ENCODE measurements around the gene SYNE1.

Gene SYNE1

GRCh38 chr6:152572338-152573088, 64.6 kb downstream of the SYNE1 start:
- peak overlapping the region; percentile 80 for H3K18ac ChIP-seq (ENCODE audit: low read length)
- H4K5ac ChIP-seq (ENCODE audit: low read length), result no peak overlapping the region
- no peaks in the 10 kb centered on the region for H3K79me2 ChIP-seq (ENCODE audit: control insufficient read depth, insufficient read depth, low read length)
- H2AK5ac ChIP-seq (ENCODE audit: low read length), result no peak overlapping the region
- no peak overlapping the region for H3K4ac ChIP-seq (ENCODE audit: low read depth, low read length)
- no peak overlapping the region for H3K23ac ChIP-seq (ENCODE audit: low read length)
- no peak overlapping the region for H3K9ac ChIP-seq (ENCODE audit: low read length)
- H2BK5ac ChIP-seq (ENCODE audit: low read length), result no peak overlapping the region
- H3K4me1 ChIP-seq (ENCODE audit: control insufficient read depth, low read depth, low read length), result peaks cover 7% of the 10 kb centered on the region
- no peak overlapping the region for H2BK15ac ChIP-seq (replicated peaks; ENCODE audit: low read depth)
- H3K56ac ChIP-seq (ENCODE audit: low read length), result no peak overlapping the region
- no peaks in the 10 kb centered on the region for H3K79me1 ChIP-seq (ENCODE audit: low read length)
- H3K27ac ChIP-seq (ENCODE audit: low read depth, low read length), result peak overlapping the region; percentile 65
- no peak overlapping the region for H4K8ac ChIP-seq (ENCODE audit: low read depth, low read length)
- no peak overlapping the region for H3K4me3 ChIP-seq (ENCODE audit: low read length)
- peak; percentile 85 for DNase-seq
- no CpG with 5 or more reads among the region's 7 CpGs for WGBS (ENCODE audit: extremely low coverage, insufficient coverage, low lambda C conversion rate)
- H2BK120ac ChIP-seq (ENCODE audit: low read depth, low read length), result no peak overlapping the region
- H3K4me2 ChIP-seq (ENCODE audit: low read length), result no peak overlapping the region
- H3K36me3 ChIP-seq (ENCODE audit: control insufficient read depth, insufficient read depth, low read length), result no peaks in the 10 kb centered on the region
- H3K27me3 ChIP-seq (ENCODE audit: insufficient read depth, low read length, poor library complexity), result no peaks in the 10 kb centered on the region

GRCh38 chr6:152571943-152572337, 65.2 kb downstream of the SYNE1 start:
- WGBS (ENCODE audit: extremely low coverage, insufficient coverage, low lambda C conversion rate), result no CpG with 5 or more reads among the region's 2 CpGs
- H3K27me3 ChIP-seq (ENCODE audit: insufficient read depth, low read length, poor library complexity), result no peaks in the 10 kb centered on the region
- no peak overlapping the region for H3K4ac ChIP-seq (ENCODE audit: low read depth, low read length)
- no peak overlapping the region for H3K18ac ChIP-seq (ENCODE audit: low read length)
- H3K56ac ChIP-seq (ENCODE audit: low read length), result no peak overlapping the region
- no peak overlapping the region for H2BK5ac ChIP-seq (ENCODE audit: low read length)
- no peak overlapping the region for H4K8ac ChIP-seq (ENCODE audit: low read depth, low read length)
- H3K4me2 ChIP-seq (ENCODE audit: low read length), result no peak overlapping the region
- H3K27ac ChIP-seq (ENCODE audit: low read depth, low read length), result no peak overlapping the region
- H2AK5ac ChIP-seq (ENCODE audit: low read length), result no peak overlapping the region
- DNase-seq, result no peak
- H3K79me1 ChIP-seq (ENCODE audit: low read length), result no peaks in the 10 kb centered on the region
- no peak overlapping the region for H3K4me3 ChIP-seq (ENCODE audit: low read length)
- H2BK15ac ChIP-seq (replicated peaks; ENCODE audit: low read depth), result no peak overlapping the region
- no peaks in the 10 kb centered on the region for H3K36me3 ChIP-seq (ENCODE audit: control insufficient read depth, insufficient read depth, low read length)
- no peak overlapping the region for H3K23ac ChIP-seq (ENCODE audit: low read length)
- no peak overlapping the region for H3K9ac ChIP-seq (ENCODE audit: low read length)
- H3K79me2 ChIP-seq (ENCODE audit: control insufficient read depth, insufficient read depth, low read length), result no peaks in the 10 kb centered on the region
- no peak overlapping the region for H2BK120ac ChIP-seq (ENCODE audit: low read depth, low read length)
- H3K4me1 ChIP-seq (ENCODE audit: control insufficient read depth, low read depth, low read length), result peaks cover 7% of the 10 kb centered on the region
- H4K5ac ChIP-seq (ENCODE audit: low read length), result no peak overlapping the region

- Histone ChIP-seq H4K5ac (ENCODE audit: low read length) (no peak overlapping the region), H2BK120ac (ENCODE audit: low read depth, low read length) (no peak overlapping the region), H2AK5ac (ENCODE audit: low read length) (no peak overlapping the region), H3K4ac (ENCODE audit: low read depth, low read length) (no peak overlapping the region), H3K36me3 (ENCODE audit: control insufficient read depth, insufficient read depth, low read length) (no peaks in the 10 kb centered on the region), H3K4me2 (ENCODE audit: low read length) (no peak overlapping the region), H3K18ac (ENCODE audit: low read length) (no peak overlapping the region), H3K4me3 (ENCODE audit: low read length) (no peak overlapping the region), H3K79me2 (ENCODE audit: control insufficient read depth, insufficient read depth, low read length) (no peaks in the 10 kb centered on the region), H3K27me3 (ENCODE audit: insufficient read depth, low read length, poor library complexity) (no peaks in the 10 kb centered on the region), H2BK15ac (replicated peaks; ENCODE audit: low read depth) (no peak overlapping the region), H4K8ac (ENCODE audit: low read depth, low read length) (no peak overlapping the region), H3K27ac (ENCODE audit: low read depth, low read length) (no peak overlapping the region), H3K23ac (ENCODE audit: low read length) (no peak overlapping the region), H3K4me1 (ENCODE audit: control insufficient read depth, low read depth, low read length) (peaks cover 7% of the 10 kb centered on the region), H3K9ac (ENCODE audit: low read length) (no peak overlapping the region), H2BK5ac (ENCODE audit: low read length) (no peak overlapping the region), H3K56ac (ENCODE audit: low read length) (no peak overlapping the region), H3K79me1 (ENCODE audit: low read length) (no peaks in the 10 kb centered on the region)
- WGBS (ENCODE audit: extremely low coverage, insufficient coverage, low lambda C conversion rate), result no CpG with 5 or more reads among the region's 1 CpG
- no peak for DNase-seq
These were observed 66.1 kb downstream of the SYNE1 start for GRCh38 chr6:152571089-152571488.

- H3K79me1 ChIP-seq (ENCODE audit: low read length), result no peaks in the 10 kb centered on the region
- H3K9ac ChIP-seq (ENCODE audit: low read length), result no peak overlapping the region
- H3K79me2 ChIP-seq (ENCODE audit: control insufficient read depth, insufficient read depth, low read length), result no peaks in the 10 kb centered on the region
- no peak overlapping the region for H3K27ac ChIP-seq (ENCODE audit: low read depth, low read length)
- H3K4me3 ChIP-seq (ENCODE audit: low read length), result no peak overlapping the region
- no peak overlapping the region for H3K23ac ChIP-seq (ENCODE audit: low read length)
- no peak overlapping the region for H3K18ac ChIP-seq (ENCODE audit: low read length)
- no peak overlapping the region for H3K4me2 ChIP-seq (ENCODE audit: low read length)
- H3K27me3 ChIP-seq (ENCODE audit: insufficient read depth, low read length, poor library complexity), result no peaks in the 10 kb centered on the region
- WGBS (ENCODE audit: extremely low coverage, insufficient coverage, low lambda C conversion rate), result no CpG with 5 or more reads among the region's 7 CpGs
- no peak overlapping the region for H4K5ac ChIP-seq (ENCODE audit: low read length)
- no peaks in the 10 kb centered on the region for H3K36me3 ChIP-seq (ENCODE audit: control insufficient read depth, insufficient read depth, low read length)
- H2BK120ac ChIP-seq (ENCODE audit: low read depth, low read length), result no peak overlapping the region
- H3K4me1 ChIP-seq (ENCODE audit: control insufficient read depth, low read depth, low read length), result no peaks in the 10 kb centered on the region
- H2BK15ac ChIP-seq (replicated peaks; ENCODE audit: low read depth), result no peak overlapping the region
- no peak overlapping the region for H2BK5ac ChIP-seq (ENCODE audit: low read length)
- no peak overlapping the region for H2AK5ac ChIP-seq (ENCODE audit: low read length)
- H4K8ac ChIP-seq (ENCODE audit: low read depth, low read length), result no peak overlapping the region
- no peak overlapping the region for H3K56ac ChIP-seq (ENCODE audit: low read length)
- no peak for DNase-seq
- H3K4ac ChIP-seq (ENCODE audit: low read depth, low read length), result no peak overlapping the region
These were observed 70.9 kb downstream of the SYNE1 start for GRCh38 chr6:152566103-152566875.

GRCh38 chr6:152563177-152563576, 74.0 kb downstream of the SYNE1 start:
- H3K4me3 ChIP-seq (ENCODE audit: low read length), result no peak overlapping the region
- no CpG with 5 or more reads among the region's 5 CpGs for WGBS (ENCODE audit: extremely low coverage, insufficient coverage, low lambda C conversion rate)
- DNase-seq, result no peak
- H2BK15ac ChIP-seq (replicated peaks; ENCODE audit: low read depth), result no peak overlapping the region
- no peak overlapping the region for H3K18ac ChIP-seq (ENCODE audit: low read length)
- no peaks in the 10 kb centered on the region for H3K36me3 ChIP-seq (ENCODE audit: control insufficient read depth, insufficient read depth, low read length)
- no peak overlapping the region for H2BK120ac ChIP-seq (ENCODE audit: low read depth, low read length)
- H3K4me1 ChIP-seq (ENCODE audit: control insufficient read depth, low read depth, low read length), result no peaks in the 10 kb centered on the region
- H3K9ac ChIP-seq (ENCODE audit: low read length), result no peak overlapping the region
- H4K8ac ChIP-seq (ENCODE audit: low read depth, low read length), result no peak overlapping the region
- no peaks in the 10 kb centered on the region for H3K27me3 ChIP-seq (ENCODE audit: insufficient read depth, low read length, poor library complexity)
- no peak overlapping the region for H2AK5ac ChIP-seq (ENCODE audit: low read length)
- no peaks in the 10 kb centered on the region for H3K79me1 ChIP-seq (ENCODE audit: low read length)
- no peak overlapping the region for H4K5ac ChIP-seq (ENCODE audit: low read length)
- no peak overlapping the region for H3K27ac ChIP-seq (ENCODE audit: low read depth, low read length)
- H3K23ac ChIP-seq (ENCODE audit: low read length), result no peak overlapping the region
- H3K56ac ChIP-seq (ENCODE audit: low read length), result no peak overlapping the region
- no peaks in the 10 kb centered on the region for H3K79me2 ChIP-seq (ENCODE audit: control insufficient read depth, insufficient read depth, low read length)
- no peak overlapping the region for H2BK5ac ChIP-seq (ENCODE audit: low read length)
- no peak overlapping the region for H3K4me2 ChIP-seq (ENCODE audit: low read length)
- H3K4ac ChIP-seq (ENCODE audit: low read depth, low read length), result no peak overlapping the region
